ENCODE measurements around the gene INAFM1.

INAFM1 gene

GRCh38 chr19:47313754-47314295 is 39.1 kb downstream of the INAFM1 start:
- DNase-seq, result no peak

DNA sequence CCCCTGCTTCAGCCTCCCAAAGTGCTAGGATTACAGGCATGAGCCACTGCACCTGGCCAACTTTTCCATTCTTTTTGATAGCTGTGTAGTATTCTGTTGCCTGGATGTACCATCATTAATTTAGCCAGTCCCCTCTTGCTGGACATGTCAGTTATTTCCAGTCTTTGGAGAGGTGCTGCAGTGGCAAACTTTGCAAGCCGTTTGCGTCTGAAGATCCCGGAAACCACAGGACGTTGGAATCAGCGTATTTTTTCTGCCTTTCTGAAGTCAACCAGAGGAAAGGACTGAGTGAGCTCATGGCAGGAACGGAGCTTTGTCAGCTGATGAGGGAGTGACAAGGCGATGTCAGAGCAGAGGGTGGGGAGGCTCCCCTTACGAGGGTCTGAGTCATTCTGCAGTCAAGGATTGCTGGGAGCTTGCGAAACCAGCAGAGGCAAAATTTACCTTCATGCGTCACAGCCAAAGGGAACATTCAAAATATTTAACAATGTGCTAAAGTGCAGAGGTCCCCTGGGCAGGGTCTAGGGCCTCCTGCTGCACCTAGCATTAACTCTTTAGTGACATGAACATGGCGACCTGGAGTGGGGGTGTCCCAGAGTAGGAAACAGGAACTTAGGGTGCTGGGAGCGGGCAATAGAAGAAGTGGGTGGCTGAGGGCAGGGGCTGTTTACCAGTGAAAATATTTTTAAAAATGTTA is 40.6 kb downstream of the INAFM1 start:
- peak; percentile 63 for DNase-seq

DNA sequence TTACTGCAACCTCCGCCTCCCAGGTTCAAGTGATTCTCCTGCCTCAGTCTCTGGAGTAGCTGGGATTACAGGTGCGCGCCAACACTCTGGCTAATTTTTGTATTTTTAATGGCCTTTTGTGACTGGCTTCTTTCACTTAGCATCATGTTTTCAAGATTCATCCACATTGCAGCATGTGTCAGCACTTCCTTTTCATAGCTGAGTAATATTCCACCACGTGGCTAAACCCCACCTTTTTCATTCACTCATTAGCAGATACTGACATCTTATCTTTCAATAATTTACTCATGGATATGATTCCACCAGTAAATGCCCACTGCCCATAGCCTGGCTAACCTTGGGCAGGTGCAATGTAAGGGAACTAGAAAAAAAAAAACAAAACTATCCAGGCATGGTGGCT is 41.8 kb downstream of the INAFM1 start:
- no peak for DNase-seq

DNA sequence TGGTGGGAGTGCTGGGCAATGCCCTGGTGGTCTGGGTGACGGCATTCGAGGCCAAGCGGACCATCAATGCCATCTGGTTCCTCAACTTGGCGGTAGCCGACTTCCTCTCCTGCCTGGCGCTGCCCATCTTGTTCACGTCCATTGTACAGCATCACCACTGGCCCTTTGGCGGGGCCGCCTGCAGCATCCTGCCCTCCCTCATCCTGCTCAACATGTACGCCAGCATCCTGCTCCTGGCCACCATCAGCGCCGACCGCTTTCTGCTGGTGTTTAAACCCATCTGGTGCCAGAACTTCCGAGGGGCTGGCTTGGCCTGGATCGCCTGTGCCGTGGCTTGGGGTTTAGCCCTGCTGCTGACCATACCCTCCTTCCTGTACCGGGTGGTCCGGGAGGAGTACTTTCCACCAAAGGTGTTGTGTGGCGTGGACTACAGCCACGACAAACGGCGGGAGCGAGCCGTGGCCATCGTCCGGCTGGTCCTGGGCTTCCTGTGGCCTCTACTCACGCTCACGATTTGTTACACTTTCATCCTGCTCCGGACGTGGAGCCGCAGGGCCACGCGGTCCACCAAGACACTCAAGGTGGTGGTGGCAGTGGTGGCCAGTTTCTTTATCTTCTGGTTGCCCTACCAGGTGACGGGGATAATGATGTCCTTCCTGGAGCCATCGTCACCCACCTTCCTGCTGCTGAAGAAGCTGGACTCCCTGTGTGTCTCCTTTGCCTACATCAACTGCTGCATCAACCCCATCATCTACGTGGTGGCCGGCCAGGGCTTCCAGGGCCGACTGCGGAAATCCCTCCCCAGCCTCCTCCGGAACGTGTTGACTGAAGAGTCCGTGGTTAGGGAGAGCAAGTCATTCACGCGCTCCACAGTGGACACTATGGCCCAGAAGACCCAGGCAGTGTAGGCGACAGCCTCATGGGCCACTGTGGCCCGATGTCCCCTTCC is 45.5 kb downstream of the INAFM1 start:
- DNase-seq, result no peak

- no peak for DNase-seq
Measured at GRCh38 chr19:47321630-47322029, 46.9 kb downstream of the INAFM1 start.

GRCh38 chr19:47322058-47322457 is 47.4 kb downstream of the INAFM1 start:
- no peak for DNase-seq

GRCh38 chr19:47323409-47323808 is 48.7 kb downstream of the INAFM1 start:
- DNase-seq, result no peak

- no peak for DNase-seq
Measured at GRCh38 chr19:47323872-47324271, 49.2 kb downstream of the INAFM1 start.

GRCh38 chr19:47324502-47324901 is 49.8 kb downstream of the INAFM1 start:
- no peak for DNase-seq
